T-cell (primary cell): ENCODE results near the gene TRPM4. TPM values are rescaled to one million over a fixed set of nuclear protein-coding genes. Genes with fewer than 3 reads are reported as not detected.
"Not testable (repeated sequence)": the region's sequence is repeated elsewhere in the genome, so short reads cannot be mapped to it uniquely, and the experiment has no call there.

Experiments
- ATAC-seq, 4 experiments: fragments of 200-7000 bp in 3 of 4; fragments of 150-1000 bp in 1 of 4; cut with Tn5 transposase; replicated peaks in 1 of 4; 1 replicate in 3 of 4; 2 replicates in 1 of 4; pipeline ENCODE4 v1.10.0; 2021; ENCODE audit warnings: moderate library complexity in 3 of 4, mild to moderate bottlenecking in 2 of 4, moderate number of reproducible peaks in 1 of 4
- CTCF ChIA-PET, 2 donors: fragments of 300-600 bp; sonication (Branson Sonifier 250); formaldehyde crosslinking; loops; one replicate each; lab custom pipeline; 2022; ENCODE audit warnings: antibody characterized with exemption in 2 of 2; lab: Charles Lee
- POLR2A ChIA-PET, 2 donors: fragments of 300-600 bp; sonication (Branson Sonifier 250); formaldehyde crosslinking; loops; one replicate each; lab custom pipeline; 2022; ENCODE audit warnings: antibody characterized with exemption in 2 of 2; lab: Charles Lee
- DNase-seq, 35 experiments: peaks; one replicate each; pipeline versions ENCODE4 v3.0.0 to v3.0.0-alpha.2; 2013 to 2023
- H3K27ac ChIP-seq: one replicate; pipeline ENCODE4 v1.5.1; 2013; ENCODE audit warnings: low read length
- H3K27me3 ChIP-seq, 2 experiments: replicated peaks in 1 of 2; 1 replicate in 1 of 2; 2 replicates in 1 of 2; pipeline versions ENCODE4 v1.6.1 to v1.7.0; 2013; ENCODE audit warnings: low read length in 1 of 2, mixed read lengths in 1 of 2; ENCODE audit not compliant: control insufficient read depth in 2 of 2, insufficient read depth in 2 of 2; ENCODE audit errors: extremely low read depth in 1 of 2
- H3K36me3 ChIP-seq, 2 donors: 1 replicate in 1 of 2; 2 replicates in 1 of 2; pipeline versions ENCODE4 v1.6.1 to v1.7.0; 2013; ENCODE audit warnings: low read length in 1 of 2; ENCODE audit not compliant: control insufficient read depth in 2 of 2, insufficient read depth in 1 of 2; ENCODE audit errors: extremely low read depth in 1 of 2
- H3K4me1 ChIP-seq, 2 experiments: 1 replicate in 1 of 2; 2 replicates in 1 of 2; pipeline versions ENCODE4 v1.6.1 to v1.7.0; 2013; ENCODE audit warnings: low read length in 2 of 2, mixed read lengths in 1 of 2; ENCODE audit not compliant: insufficient read depth in 2 of 2, control insufficient read depth in 1 of 2; ENCODE audit errors: extremely low read depth in 1 of 2
- H3K4me3 ChIP-seq, 2 donors: 1 replicate in 1 of 2; 2 replicates in 1 of 2; pipeline versions ENCODE4 v1.5.1 to v1.7.0; 2013; ENCODE audit warnings: mild to moderate bottlenecking in 2 of 2, low read length in 1 of 2, moderate library complexity in 1 of 2; ENCODE audit not compliant: control insufficient read depth in 1 of 2; ENCODE audit errors: extremely low read depth in 1 of 2
- H3K9me3 ChIP-seq: 2 replicates; pipeline ENCODE4 v1.7.0; 2013
- H3K27ac Mint-ChIP-seq, 2 donors: one replicate each; pipeline ENCODE4 v1.8.0; 2020 to 2021; ENCODE audit warnings: mild to moderate bottlenecking in 2 of 2, mixed read lengths in 2 of 2
- H3K27me3 Mint-ChIP-seq, 2 donors: one replicate each; pipeline ENCODE4 v1.8.0; 2021 to 2022; ENCODE audit warnings: mixed read lengths in 2 of 2
- H3K36me3 Mint-ChIP-seq: one replicate; pipeline ENCODE4 v1.8.0; 2021; ENCODE audit warnings: mixed read lengths
- H3K4me1 Mint-ChIP-seq, 3 donors: one replicate each; pipeline ENCODE4 v1.8.0; 2020 to 2022; ENCODE audit warnings: mixed read lengths in 3 of 3, mild to moderate bottlenecking in 1 of 3
- H3K4me3 Mint-ChIP-seq, 3 donors: one replicate each; pipeline ENCODE4 v1.8.0; 2020 to 2022; ENCODE audit warnings: mild to moderate bottlenecking in 3 of 3, mixed read lengths in 3 of 3, moderate library complexity in 3 of 3
- H3K9me3 Mint-ChIP-seq, 3 donors: one replicate each; pipeline ENCODE4 v1.8.0; 2020 to 2022; ENCODE audit warnings: mixed read lengths in 3 of 3
- WGBS: methylation state at CpG from one replicate; pipeline ENCODE4 v1.1.5; 2013; ENCODE audit warnings: missing lambda C conversion rate; ENCODE audit not compliant: insufficient coverage; 5-methylcytosine and 5-hydroxymethylcytosine counted together
- total RNA-seq, 35 experiments: library from RNA in 6 of 35; stranded (reverse) in 6 of 35; fragments of 120-200 nt in 1 of 35; gene quantifications; one replicate each; pipeline versions ENCODE4 v1.2.1 to v1.2.4 and lab custom pipeline; 2013 to 2026

Gene TRPM4
- total RNA-seq, 5 donors from 2014 or later (not counting 1 experiment from before 2014, with no cell fraction given) = 0.43 to 0.89 (median 0.50) TPM; not detected in 2

- H3K4me1 ChIP-seq = no peaks in the 10 kb centered on the region
- Mint-ChIP-seq H3K4me1 (peaks cover 0 to 5% (median 0%) of the 10 kb centered on the region in 3 donors), H3K36me3 (no peaks in the 10 kb centered on the region), H3K9me3 (no peaks in the 10 kb centered on the region), H3K27ac (peak overlapping the region in 1 of 2 donors; percentile 17), H3K4me3 (no peak overlapping the region), H3K27me3 (peaks cover 0 to 1% of the 10 kb centered on the region in 2 donors)
- no peak for ATAC-seq
- H3K27ac ChIP-seq = no peak overlapping the region
- H3K4me3 ChIP-seq = no peak overlapping the region
- ChIA-PET POLR2A (no interaction called here), CTCF (no interaction called here)
- DNase-seq = no peak
- H3K36me3 ChIP-seq = no peaks in the 10 kb centered on the region
- H3K9me3 ChIP-seq = no peaks in the 10 kb centered on the region
- WGBS = 98% methylated on average over 4 of the region's 7 CpGs
- H3K27me3 ChIP-seq = peaks cover 0 to 18% of the 10 kb centered on the region in 2 experiments
These were observed 43.5 kb downstream of the TRPM4 start for GRCh38 chr19:49201042-49201441.

GRCh38 chr19:49205114-49205513 lies 47.5 kb downstream of the TRPM4 start:
- 76% methylated on average over 3 of the region's 7 CpGs for WGBS
- Histone ChIP-seq H3K9me3 (no peaks in the 10 kb centered on the region), H3K27ac (no peak overlapping the region), H3K4me1 (peaks cover 0 to 5% of the 10 kb centered on the region in 2 experiments), H3K36me3 (no peaks in the 10 kb centered on the region), H3K27me3 (peaks cover 0 to 14% of the 10 kb centered on the region in 2 experiments), H3K4me3 (no peak overlapping the region)
- no peak for ATAC-seq
- Mint-ChIP-seq H3K27ac (no peak overlapping the region), H3K4me3 (no peak overlapping the region), H3K27me3 (peaks cover 0 to 3% of the 10 kb centered on the region in 2 donors), H3K4me1 (peaks cover 4 to 6% (median 5%) of the 10 kb centered on the region in 3 donors), H3K9me3 (no peaks in the 10 kb centered on the region), H3K36me3 (no peaks in the 10 kb centered on the region)
- no peak for DNase-seq
- ChIA-PET CTCF (no interaction called here), POLR2A (no interaction called here)

GRCh38 chr19:49209502-49209901 lies 51.9 kb downstream of the TRPM4 start:
- H3K27ac Mint-ChIP-seq, ATAC-seq, H3K27ac ChIP-seq, H3K9me3 ChIP-seq, CTCF ChIA-PET, H3K4me3 Mint-ChIP-seq, H3K36me3 Mint-ChIP-seq, H3K9me3 Mint-ChIP-seq, H3K27me3 Mint-ChIP-seq, DNase-seq, H3K36me3 ChIP-seq, H3K4me3 ChIP-seq: not testable (repeated sequence)
- H3K27me3 ChIP-seq = peaks cover 2 to 27% of the 10 kb centered on the region in 2 experiments
- no CpG with 5 or more reads among the region's 4 CpGs for WGBS
- peaks cover 6 to 16% (median 11%) of the 10 kb centered on the region in 3 donors for H3K4me1 Mint-ChIP-seq
- POLR2A ChIA-PET = interaction anchor here in 1 of 2 donors (0.6 kb wide), 1 partner anchor 17 kb away, joined by 6 read pairs; no protein-coding TSS in a partner anchor
- H3K4me1 ChIP-seq = peaks cover 0 to 11% of the 10 kb centered on the region in 2 experiments

GRCh38 chr19:49210108-49210900 lies 52.7 kb downstream of the TRPM4 start:
- H3K9me3 Mint-ChIP-seq = no peaks in the 10 kb centered on the region
- H3K4me3 ChIP-seq = no peak overlapping the region
- DNase-seq (peak in 17 of 35 experiments; percentile 7 to 51 (median 23)), ATAC-seq (peak in 2 of 4 experiments; percentile 33 to 62)
- POLR2A ChIA-PET = interaction anchor here in 1 of 2 donors (0.6 kb wide), 2 partner anchors 16 to 699 kb away, joined by 3 to 6 read pairs; no protein-coding TSS in a partner anchor
- H3K9me3 ChIP-seq = no peaks in the 10 kb centered on the region
- peaks cover 6 to 16% (median 11%) of the 10 kb centered on the region in 3 donors for H3K4me1 Mint-ChIP-seq
- no peak overlapping the region for H3K27ac Mint-ChIP-seq
- peak overlapping the region in 1 of 3 donors; percentile 17 for H3K4me3 Mint-ChIP-seq
- H3K4me1 ChIP-seq = peaks cover 0 to 11% of the 10 kb centered on the region in 2 experiments
- WGBS = 64% methylated on average over 46 of the region's 50 CpGs
- no peaks in the 10 kb centered on the region for H3K36me3 ChIP-seq
- H3K36me3 Mint-ChIP-seq = no peaks in the 10 kb centered on the region
- no peak overlapping the region for H3K27ac ChIP-seq
- H3K27me3 ChIP-seq = peaks cover 2 to 24% of the 10 kb centered on the region in 2 experiments
- peaks cover 0 to 4% of the 10 kb centered on the region in 2 donors for H3K27me3 Mint-ChIP-seq
- CTCF ChIA-PET = no interaction called here

DNA sequence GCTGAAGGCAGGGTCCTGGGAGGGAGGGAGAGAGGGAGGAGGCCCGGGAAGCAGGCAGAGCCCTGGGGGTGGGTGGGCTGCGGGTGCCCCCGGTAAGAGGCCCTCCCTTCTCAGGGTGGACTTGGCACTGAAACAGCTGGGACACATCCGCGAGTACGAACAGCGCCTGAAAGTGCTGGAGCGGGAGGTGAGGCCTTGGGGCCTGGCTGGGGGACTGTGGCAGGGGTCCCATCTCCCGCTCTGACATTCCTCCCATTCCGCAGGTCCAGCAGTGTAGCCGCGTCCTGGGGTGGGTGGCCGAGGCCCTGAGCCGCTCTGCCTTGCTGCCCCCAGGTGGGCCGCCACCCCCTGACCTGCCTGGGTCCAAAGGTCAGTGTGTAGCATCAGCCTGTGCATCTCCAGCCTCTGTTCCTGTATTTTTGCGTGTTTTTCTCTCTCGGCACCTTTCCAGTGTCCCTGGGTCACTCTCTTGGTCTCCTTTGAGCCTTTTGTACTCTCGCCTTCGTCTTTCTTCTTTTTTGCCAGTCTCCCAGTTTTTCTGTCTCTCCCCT lies 53.4 kb downstream of the TRPM4 start:
- ATAC-seq (no peak), DNase-seq (no peak)
- peaks cover 0 to 4% of the 10 kb centered on the region in 2 donors for H3K27me3 Mint-ChIP-seq
- ChIA-PET POLR2A (interaction anchor here in 1 of 2 donors (0.6 kb wide), 1 partner anchor 698 kb away, joined by 3 read pairs; no protein-coding TSS in a partner anchor), CTCF (no interaction called here)
- no peak overlapping the region for H3K4me3 Mint-ChIP-seq
- H3K4me1 Mint-ChIP-seq = peaks cover 6 to 16% (median 11%) of the 10 kb centered on the region in 3 donors
- H3K4me1 ChIP-seq = peaks cover 0 to 11% of the 10 kb centered on the region in 2 experiments
- H3K9me3 Mint-ChIP-seq = no peaks in the 10 kb centered on the region
- peaks cover 2 to 20% of the 10 kb centered on the region in 2 experiments for H3K27me3 ChIP-seq
- H3K27ac Mint-ChIP-seq = no peak overlapping the region
- no peaks in the 10 kb centered on the region for H3K9me3 ChIP-seq
- no peaks in the 10 kb centered on the region for H3K36me3 ChIP-seq
- 98% methylated on average over 16 of the region's 19 CpGs for WGBS
- no peak overlapping the region for H3K27ac ChIP-seq
- no peak overlapping the region for H3K4me3 ChIP-seq
- no peaks in the 10 kb centered on the region for H3K36me3 Mint-ChIP-seq

DNA sequence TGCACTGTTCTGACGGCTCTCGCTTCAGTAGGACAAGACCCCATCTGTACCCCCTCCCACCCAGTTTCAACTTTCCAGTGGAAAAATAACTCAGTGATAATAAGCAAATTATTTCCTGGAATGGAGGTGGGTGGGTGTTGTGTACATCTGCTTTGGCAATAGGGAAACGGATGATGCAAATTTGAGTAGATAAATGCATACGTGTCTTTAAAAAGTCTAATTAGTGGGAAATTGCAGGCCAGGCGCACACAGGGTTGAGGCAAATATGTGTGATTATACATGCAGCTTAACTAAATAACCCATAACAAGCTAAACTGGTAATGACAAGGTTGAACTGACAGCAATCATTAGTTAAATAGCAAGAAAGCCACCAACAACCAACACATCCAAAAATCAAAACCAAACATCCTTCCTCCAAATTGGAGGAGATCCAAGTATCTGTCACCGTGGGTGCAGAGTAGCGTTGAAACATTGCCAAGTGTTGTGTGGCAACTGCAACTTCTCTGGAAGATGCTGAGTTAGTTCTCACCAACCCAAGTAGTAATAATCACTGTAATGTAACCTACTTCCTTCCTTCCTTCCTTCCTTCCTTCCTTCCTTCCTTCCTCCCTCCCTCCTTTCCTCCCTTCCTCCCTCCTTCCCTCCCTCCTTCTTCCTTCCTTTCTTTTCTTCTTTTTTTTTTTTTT lies 54.6 kb downstream of the TRPM4 start:
- ChIA-PET POLR2A (no interaction called here), CTCF (interaction anchor here in 1 of 2 donors (0.8 kb wide), 1 partner anchor 14 kb away, joined by 4 read pairs; no protein-coding TSS in a partner anchor)
- peaks cover 0 to 11% of the 10 kb centered on the region in 2 experiments for H3K4me1 ChIP-seq

More for the DNA sequence above, 54.6 kb downstream of the TRPM4 start:
- Mint-ChIP-seq H3K27me3 (peaks cover 0 to 4% of the 10 kb centered on the region in 2 donors), H3K27ac (no peak overlapping the region), H3K36me3 (no peaks in the 10 kb centered on the region), H3K9me3 (no peaks in the 10 kb centered on the region), H3K4me1 (peaks cover 6 to 16% (median 11%) of the 10 kb centered on the region in 3 donors), H3K4me3 (no peak overlapping the region)
- peaks cover 2 to 22% of the 10 kb centered on the region in 2 experiments for H3K27me3 ChIP-seq
- no peaks in the 10 kb centered on the region for H3K9me3 ChIP-seq
- H3K36me3 ChIP-seq = no peaks in the 10 kb centered on the region
- H3K27ac ChIP-seq = no peak overlapping the region
- DNase-seq = no peak
- WGBS = 6% methylated on average over 2 of the region's 7 CpGs
- ATAC-seq = no peak
- H3K4me3 ChIP-seq = no peak overlapping the region
